Renal cortical epithelial cell (primary cell): Measurements from ENCODE around the gene HDAC3. TPM values are rescaled to one million over a fixed set of nuclear protein-coding genes. Genes with fewer than 3 reads are reported as not detected.
A peak's percentile ranks its signal among the peaks of the same experiment; 100 is the strongest.

Source experiments
- DNase-seq: peaks from one replicate; pipeline ENCODE4 v3.0.0-alpha.2; 2011; ENCODE audit warnings: low read depth
- total RNA-seq: library from RNA; depleted of rRNA; stranded (reverse); fragments of >200 nt; gene quantifications from 2 replicates; pipeline ENCODE4 v1.2.3, GENCODE V29; 2014

Gene HDAC3
- total RNA-seq, 1 donor from 2014 or later, result 50.2 TPM

- DNase-seq, result peak; percentile 95
These were observed 32.5 kb downstream of the HDAC3 start for GRCh38 chr5:141603923-141604717.

- no peak for DNase-seq
These were observed 34.0 kb downstream of the HDAC3 start for GRCh38 chr5:141602606-141603005.

- DNase-seq, result peak; percentile 77
These were observed 38.0 kb downstream of the HDAC3 start for GRCh38 chr5:141598391-141599345.

- no peak for DNase-seq
These were observed 38.8 kb downstream of the HDAC3 start for GRCh38 chr5:141597814-141598213.

- no peak for DNase-seq
These were observed 39.3 kb downstream of the HDAC3 start for GRCh38 chr5:141597394-141597793.

- DNase-seq, result no peak
These were observed 39.8 kb downstream of the HDAC3 start for GRCh38 chr5:141596867-141597266.

GRCh38 chr5:141590127-141590526, 46.5 kb downstream of the HDAC3 start:
- DNase-seq, result no peak

- DNase-seq, result no peak
These were observed 50.4 kb downstream of the HDAC3 start for GRCh38 chr5:141586246-141586645.

GRCh38 chr5:141585594-141585993, 51.1 kb downstream of the HDAC3 start:
- DNase-seq, result no peak

- no peak for DNase-seq
These were observed 62.5 kb downstream of the HDAC3 start for GRCh38 chr5:141574122-141574510.

- DNase-seq, result no peak
These were observed 63.0 kb downstream of the HDAC3 start for GRCh38 chr5:141573489-141574121.

Other genes starting within 250 kb of the HDAC3 start
- gene PCDHGB4, start 249.2 kb downstream of the HDAC3 start, total RNA-seq, result 4.9 and 12.5 TPM in 2 replicates
- gene PCDHGA8, start 244.2 kb downstream of the HDAC3 start, total RNA-seq, result 0.69 and 1.6 TPM in 2 replicates
- gene PCDHGB5, start 238.9 kb downstream of the HDAC3 start, total RNA-seq, result 9.4 and 17.8 TPM in 2 replicates
- gene PCDHGA9, start 234.1 kb downstream of the HDAC3 start, total RNA-seq, result 0.52 and 3.2 TPM in 2 replicates
- 1.0 and 2.3 TPM in 2 replicates for gene PCDHGB6, start 228.8 kb downstream of the HDAC3 start, total RNA-seq
- gene PCDHGA10, start 223.9 kb downstream of the HDAC3 start, total RNA-seq, result 0.52 and 5.1 TPM in 2 replicates
- gene PCDHGB7, start 219.2 kb downstream of the HDAC3 start, total RNA-seq, result 1.7 and 10.4 TPM in 2 replicates
- 1.4 and 3.1 TPM in 2 replicates for gene PCDHGA11, start 215.8 kb downstream of the HDAC3 start, total RNA-seq
- 0.52 and 1.7 TPM in 2 replicates for gene PCDHGA12, start 206.3 kb downstream of the HDAC3 start, total RNA-seq
- 11.8 and 23.6 TPM in 2 replicates for gene PCDHGC3, start 160.9 kb downstream of the HDAC3 start, total RNA-seq
- gene PCDHGC4, start 151.8 kb downstream of the HDAC3 start, total RNA-seq, result 1.1 TPM in 1 of 2 replicates, not detected in the other
- gene PCDHGC5, start 147.8 kb downstream of the HDAC3 start, total RNA-seq, result 0.17 and 0.80 TPM in 2 replicates
- 73.1 and 113 TPM in 2 replicates for gene DIAPH1, start 17.8 kb downstream of the HDAC3 start, total RNA-seq
- 5.4 and 6.9 TPM in 2 replicates for gene RELL2, start 148 bp upstream of the HDAC3 start, total RNA-seq
- gene FCHSD1, start 14.6 kb upstream of the HDAC3 start, total RNA-seq, result 28.9 and 34.2 TPM in 2 replicates
- gene ARAP3, start 45.4 kb upstream of the HDAC3 start, total RNA-seq, result 0.69 and 3.6 TPM in 2 replicates
- gene PCDH1, start 241.6 kb upstream of the HDAC3 start, total RNA-seq, result 10.6 and 20.8 TPM in 2 replicates